AML-193 (cell line): Measurements from ENCODE around the gene IQCE.

Experiments used
- DNase-seq, 2 experiments: peaks; one replicate each; lab custom pipeline; 2025; lab: John Stamatoyannopoulos, UW

IQCE gene

DNA sequence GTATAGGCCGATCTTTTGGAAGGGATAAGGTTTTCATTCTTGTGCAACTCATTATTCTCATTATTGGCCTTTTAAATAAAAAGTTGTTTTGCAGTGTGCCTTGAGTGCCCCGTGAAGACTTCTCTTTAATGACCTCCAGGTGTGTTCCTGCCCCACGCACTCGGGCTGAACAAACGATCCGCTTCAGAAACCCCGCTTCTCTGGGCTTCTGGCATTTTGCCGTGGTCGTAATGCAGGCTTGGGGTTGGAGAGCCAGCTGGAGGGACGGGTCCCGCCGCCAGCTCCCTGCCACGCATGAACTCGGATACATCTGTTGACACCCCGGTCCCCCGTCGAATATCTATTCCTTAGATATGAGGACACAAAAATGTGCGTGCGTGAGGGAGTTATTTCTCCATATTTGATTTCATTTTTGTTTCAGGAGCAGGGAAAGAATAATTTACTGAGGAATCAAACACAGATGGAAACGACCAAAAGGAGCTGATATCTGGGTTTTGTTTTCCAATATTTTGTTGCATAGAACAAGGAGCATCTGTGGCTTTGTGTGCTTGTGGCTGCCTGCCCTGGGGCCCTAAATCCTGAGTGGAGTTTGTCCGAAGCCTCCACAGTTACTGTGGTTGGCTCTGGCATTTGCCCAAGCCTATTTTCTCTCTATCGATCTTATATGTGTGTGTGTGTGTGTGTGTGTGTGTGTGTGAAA, 56.0 kb downstream of the IQCE start:
- DNase-seq = no peak

DNA sequence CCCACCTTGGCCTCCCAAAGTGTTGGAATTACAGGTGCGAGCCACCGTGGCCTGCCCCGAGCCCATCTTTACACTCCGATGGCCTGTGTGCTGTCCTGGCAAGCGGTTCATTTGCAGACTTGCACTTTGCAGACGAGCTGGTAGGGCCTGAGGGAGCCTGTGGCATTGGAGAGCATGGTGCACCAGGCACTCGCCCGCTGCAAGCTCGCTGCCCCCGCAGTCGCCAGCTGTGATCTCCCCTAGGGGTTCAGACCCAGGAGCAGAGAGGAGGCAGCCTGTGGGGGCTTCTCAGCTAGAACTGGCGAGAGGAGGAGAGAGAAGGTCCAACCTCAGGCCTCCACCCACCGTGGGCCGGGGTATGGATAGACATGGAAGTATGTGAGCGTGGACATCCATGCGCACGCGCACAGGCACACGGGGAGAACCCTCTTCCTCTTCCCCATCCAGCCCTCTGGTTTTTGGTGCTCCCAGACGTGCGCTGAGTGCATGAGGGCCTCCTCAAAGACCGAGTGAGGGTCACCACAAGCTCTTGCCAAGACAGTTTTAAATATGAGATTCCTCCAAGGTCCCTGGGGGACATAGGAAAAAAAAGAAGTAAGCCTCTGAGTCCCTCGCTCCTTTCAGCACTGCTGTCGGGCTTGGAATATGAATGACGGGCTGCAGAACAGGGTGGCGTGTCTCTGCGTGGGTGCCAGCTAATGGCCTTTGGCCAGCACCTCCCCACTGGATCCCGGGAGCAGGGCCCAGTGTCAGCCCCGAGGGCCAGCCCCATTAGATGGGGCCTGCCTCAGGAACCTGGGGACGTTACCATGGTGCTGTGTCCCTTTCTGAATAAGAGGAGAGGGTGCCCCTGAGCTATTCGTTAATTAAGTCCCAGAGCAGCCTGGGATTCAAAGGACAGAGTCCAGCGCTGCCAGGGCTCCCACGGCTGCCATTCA, 57.9 kb downstream of the IQCE start:
- no peak for DNase-seq

DNA sequence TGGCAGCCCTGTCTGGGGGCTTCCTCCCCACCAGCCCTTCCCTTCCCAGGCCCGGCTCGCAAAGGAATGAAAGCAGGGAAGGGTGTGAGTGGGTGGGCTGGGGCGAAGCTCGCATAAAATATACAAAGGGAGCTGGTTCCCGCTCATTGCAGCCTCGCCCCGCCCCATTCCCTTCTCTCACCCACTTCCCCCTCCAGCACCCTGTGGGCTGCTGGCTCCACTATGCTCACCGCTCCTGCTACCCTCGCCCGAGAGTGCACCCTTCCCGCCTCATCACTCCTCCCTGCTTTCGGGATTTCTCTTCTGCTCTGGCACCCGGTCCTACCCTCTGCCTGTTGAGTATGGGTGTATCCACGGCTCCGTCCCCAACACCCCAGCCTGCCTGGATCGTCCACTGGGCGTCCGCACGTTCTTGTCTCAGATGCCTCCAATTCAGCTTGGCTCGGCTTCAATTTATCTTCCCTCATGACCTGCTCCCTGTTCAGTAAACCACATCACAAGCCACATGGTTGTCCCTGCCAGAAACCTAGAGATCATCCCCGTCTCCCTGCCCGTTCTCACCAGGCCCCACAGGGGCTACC, 58.6 kb downstream of the IQCE start:
- DNase-seq = no peak

DNA sequence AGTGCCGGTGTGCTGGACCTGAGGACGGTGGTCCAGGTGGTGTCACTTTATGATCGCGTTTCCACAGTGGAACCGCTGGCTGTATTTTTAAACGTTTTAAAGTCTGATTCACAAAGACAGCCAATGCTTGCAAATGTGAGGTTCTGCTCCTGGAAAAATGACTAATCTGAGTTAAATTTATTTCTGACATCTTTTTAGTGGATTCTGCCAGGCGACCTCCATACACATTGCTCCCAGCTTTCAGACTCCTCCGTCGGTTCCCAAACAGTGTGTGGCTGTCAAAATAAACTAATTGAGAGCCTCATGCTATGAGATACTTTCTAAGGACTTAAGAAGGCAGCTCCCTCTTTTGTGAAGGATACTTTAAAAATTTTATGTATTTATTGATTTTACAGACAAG, 60.3 kb downstream of the IQCE start:
- DNase-seq = no peak

DNA sequence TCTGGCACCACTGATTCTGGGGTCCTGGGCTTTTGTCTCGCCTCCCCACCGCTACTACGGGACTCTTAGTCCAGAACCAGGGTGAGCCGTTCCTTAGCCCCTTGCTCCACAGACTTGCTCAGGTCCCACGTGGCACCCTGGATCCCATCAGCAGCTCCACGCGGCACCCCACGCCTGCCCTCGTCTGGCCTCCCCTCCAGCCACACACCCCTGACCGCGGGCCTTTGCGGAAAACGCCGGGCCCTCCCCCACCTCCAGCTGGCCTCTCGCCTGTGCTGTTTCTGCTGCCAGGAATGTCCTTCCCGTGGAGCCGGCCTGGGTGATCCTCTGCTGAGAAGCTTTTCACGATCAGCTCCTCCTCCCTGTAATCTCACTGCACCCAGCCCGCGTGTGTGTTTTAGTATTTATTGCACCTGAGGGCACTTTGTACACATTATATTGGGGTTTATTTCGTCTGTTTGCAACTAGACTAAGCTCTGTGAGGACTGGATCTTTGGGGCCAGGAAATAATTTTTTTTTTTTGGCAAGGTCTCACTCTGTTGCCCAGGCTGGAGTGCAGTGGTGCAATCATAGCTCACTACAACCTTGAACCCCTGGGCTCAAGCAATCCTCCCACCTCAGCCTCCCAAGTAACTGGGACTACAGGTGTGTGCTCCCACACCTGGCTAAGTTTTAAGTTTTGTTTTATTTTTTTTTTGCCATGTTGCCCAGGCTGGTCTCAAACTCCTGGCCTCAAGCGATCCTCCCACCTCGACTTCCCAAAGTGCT, 62.5 kb downstream of the IQCE start:
- DNase-seq = no peak

DNA sequence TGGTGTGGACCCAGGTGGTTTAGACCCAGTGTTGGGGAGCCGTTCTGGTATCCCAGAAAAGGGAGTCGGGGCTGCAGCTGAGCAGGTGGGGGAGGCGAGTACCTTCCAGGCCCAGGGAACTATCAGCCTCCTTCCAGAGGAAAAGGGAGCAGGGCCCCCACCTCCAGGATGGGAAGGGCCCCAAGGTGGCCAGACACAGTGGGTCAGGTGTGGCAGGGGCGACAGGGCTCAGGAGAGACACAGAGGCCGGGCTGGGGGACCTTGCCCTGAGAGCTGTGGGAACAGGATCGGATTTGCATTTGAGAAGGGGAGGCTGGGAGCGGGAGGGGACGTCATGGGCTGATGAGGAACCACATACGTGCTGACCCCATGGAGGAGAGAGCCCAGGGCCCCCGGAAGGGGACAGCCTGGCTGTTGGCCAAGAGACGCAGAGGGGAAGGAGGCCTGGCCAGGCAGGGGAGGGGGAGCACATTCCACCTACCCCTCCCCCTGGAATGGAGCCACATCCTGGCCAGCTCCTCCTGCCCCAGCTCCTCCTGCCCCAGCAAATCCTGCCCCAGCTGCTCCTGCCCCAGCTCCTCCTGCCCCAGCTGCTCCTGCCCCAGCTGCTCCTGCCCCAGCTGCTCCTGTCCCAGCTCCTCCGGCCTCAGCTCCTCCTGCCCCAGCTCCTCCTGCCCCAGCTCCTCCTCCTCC, 63.3 kb downstream of the IQCE start:
- no peak for DNase-seq

DNA sequence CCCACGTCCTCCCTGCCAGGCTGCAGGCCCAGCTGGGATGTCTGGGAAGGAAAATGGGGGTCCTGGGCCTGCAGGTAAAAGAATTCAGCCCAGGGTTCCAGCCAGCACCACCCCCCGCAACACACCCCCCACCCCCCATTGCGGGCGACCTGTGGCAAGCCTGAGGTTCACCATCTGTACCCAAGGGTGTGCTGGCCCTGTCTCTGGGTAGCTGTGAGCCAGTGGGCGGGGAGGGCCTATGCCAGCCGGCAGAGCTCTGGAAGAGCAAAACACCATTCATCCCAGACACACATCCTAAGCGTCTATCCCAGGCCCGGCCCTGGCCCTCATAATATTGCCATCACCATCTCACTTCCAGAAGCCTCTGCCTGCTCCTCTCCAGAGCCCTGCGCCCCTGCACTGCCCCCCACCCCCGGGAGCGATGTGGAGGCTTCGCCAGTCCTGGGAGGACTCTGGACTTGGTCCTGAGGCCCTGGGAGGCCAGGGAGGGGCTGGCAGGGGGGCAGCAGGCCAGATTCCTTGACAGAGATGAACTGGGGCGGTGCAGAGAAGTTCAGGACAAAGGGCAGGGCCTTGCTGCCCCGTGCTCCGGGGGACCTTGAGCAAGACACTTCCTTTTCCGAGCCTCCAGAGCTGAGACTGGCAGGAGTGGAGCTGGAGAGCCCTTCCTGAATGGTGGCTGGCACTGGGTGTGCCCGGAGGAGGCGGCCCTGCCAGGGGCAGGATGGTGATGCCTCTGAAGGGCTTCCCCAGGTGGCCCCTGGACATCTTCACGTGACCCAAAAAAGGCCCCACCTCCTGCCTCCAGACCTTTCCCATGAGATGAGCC, 64.3 kb downstream of the IQCE start:
- DNase-seq = no peak

DNA sequence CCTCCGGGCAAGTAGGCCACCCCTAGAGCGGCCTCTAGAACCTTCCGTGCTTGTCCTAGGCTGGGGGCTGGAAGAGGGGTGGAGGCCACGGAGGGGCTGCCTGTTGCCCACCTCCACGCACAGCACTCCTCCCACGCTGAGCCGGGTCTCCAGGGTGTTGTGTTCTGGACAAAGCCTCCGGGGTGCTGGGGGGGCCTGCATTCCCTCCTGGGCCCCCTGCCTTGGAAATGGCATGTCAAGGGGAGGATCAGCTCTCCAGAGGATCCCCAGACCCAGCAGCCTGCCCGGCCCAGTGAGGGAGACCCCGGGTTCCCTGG, 64.9 kb downstream of the IQCE start:
- DNase-seq = no peak

DNA sequence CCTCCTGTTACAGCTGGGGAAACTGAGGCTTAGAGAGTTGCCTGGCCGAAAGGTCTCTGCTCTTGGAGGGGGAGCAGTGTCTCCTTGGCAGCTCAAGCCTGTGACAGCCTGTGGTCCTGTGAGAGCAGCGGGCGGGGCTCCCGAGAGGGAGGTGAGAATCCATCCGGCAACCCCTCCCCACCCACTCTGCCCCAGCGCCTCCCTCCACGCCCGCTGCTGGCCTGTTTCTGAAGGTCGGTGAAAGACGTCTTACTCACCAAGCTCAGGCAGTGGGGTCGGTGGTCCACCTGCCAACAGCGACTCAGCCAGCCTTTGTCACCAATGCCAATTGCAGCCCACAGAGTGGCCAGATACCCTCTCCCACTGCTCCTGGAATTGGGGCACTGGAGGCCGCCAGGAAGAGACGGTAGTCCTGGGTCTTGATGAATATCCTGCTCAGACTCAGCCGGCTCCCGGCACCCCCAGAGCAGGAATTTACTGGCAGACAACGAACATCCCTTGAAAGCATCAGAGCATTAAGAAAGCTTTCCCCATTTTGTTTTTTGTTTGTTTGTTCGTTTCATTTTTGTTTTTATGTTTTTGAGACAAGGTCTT, 65.6 kb downstream of the IQCE start:
- no peak for DNase-seq

DNA sequence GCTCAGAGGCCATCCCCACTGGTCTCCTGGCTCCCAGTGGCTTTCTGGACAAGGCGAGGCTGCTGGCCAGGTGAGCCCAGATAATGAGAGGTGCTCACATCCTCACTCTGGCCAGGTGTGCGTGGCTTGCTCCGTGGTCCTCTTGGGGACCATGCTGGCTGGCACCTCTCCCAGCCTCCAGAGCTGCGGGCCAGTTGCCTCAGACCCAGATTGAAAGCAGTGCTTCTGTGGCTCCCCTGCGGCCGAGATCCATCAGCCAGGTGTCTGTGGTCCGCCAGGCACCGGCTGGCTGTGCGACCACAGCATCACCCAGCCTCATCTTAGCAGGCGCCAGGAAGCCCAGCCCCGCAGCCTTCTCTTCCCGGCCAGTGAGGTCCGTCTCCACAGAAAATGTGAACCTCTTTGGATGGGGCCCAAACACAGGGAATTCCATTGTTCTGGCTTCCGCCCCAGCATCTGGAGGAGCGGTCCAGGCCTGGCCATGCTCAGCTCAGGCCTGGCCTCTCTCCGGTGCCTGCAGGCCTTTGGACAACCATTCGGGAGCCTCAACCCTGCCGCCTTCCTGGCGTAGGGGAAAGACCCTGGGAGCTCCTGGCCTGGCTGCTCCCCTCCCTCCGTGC, 67.8 kb downstream of the IQCE start:
- no peak for DNase-seq

DNA sequence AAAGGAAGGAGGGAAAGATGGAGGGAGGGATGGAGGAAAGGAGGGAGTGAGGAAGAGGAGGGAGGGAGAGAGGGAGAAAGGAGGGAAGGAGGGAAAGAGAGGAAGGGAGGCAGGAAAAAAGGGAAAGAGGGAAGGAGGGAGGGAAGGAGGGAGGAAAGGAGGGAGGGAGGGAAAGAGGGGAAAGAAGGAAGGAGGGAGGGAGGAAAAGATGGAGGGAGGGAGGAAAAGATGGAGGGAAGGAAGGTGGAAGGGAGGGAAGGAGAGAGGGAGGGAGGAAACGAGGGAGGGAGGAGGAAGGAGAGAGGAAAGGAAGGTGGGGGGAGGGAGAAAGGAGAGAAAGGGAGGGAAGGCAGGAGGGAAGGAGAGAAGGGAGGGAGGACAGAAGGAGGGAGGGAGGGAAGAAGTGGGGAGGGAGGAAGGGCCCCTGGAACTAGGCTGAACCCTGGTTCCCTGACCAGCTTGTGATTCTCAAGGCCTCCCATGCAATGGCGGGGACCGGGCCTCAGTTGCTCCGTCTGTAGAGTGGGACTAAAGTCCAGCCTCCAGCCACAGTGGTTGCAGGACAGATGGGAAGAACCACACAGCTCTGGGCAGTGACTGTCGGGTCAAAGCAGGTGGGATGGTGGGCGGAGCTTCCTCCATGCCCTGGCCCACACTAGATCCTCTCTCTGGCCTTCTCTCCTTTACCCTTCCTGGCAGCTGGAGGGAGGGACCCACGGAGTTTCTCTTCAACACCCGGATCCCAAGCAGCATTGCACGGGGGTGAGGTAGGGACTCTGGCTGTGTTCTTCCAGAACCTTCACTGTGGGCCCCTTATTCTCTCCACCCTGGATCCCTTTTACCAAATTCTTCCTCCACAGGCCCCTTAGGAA, 68.7 kb downstream of the IQCE start:
- no peak for DNase-seq

DNA sequence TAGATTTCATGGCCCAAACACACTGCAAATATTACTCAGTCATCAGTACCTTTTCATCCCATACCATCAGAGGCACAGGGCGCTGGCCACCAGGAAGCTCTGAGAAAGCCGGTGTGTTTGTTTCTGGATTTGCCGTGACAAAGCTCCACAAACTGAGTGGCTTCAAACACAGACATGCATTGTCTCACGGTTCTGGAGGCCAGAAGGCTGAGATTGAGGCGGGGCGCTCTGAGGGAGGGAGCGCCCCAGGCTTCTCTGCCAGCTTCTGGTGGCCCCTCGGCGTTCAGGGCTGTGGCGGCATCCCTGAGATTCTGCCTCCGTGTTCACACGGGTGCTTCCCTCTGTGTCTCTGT, 69.3 kb downstream of the IQCE start:
- DNase-seq = no peak

DNA sequence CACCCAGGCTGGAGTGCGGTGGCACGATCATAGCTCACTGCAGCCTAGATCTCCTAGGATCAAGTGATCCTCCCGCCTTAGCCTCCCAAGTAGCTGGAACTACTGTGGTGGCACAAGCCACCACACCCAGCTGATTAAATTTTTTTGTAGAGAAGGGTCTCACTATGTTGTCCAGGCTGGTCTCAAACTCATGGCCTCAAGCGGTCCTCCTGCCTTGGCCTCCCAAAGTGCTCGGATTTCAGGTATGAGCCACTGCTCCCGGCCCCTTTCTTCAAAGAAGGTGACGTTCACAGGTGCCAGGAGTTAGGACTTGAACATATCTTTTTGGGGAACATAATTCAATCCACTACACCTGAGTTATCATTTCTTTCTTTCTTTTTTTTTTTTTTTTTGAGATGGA, 70.1 kb downstream of the IQCE start:
- no peak for DNase-seq

DNA sequence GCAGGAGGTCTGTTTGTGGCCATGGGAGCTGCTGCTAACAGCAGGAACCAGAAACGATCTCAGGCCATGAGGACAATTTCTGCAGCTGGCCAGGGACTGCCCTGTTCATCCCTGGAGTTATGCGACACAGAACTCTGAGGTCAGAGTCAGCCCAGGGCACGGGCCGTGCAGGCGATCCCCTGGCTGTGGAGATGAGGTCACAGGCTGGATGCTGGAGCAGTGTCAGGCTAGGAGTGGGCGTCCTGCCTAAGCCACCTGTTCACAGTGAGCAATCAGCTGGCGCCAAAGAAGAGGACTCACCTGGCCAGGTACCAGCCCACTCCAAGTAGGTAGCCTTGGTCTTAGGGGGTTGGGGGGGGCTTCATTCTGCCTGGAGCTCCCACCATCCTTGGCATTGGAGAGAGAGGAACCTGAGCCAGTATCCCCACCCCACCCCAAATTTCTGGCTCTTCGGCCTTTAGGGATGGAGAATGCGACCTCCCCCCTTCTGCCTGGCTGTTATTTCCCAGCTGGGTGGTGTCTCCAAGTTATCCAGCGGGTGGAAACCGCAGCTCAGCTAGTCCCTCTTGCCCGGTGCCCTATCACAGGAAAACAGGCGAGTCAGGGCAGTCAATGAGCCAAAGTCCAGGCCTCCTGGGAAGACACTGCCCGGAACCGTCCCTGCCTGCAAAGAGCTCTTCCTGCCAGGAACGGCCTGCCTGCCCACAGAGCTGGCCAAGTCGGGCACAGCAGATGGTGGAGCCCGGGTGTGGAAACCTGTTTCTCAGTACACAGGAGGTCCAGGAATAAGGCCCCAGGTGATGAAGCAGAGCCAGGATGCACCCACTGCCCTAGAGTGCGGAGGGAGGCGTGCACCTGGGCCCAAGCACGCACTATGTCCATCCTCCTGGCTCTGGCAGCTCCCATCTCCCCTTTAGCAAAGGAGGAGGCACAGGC, 71.2 kb downstream of the IQCE start:
- DNase-seq = no peak

DNA sequence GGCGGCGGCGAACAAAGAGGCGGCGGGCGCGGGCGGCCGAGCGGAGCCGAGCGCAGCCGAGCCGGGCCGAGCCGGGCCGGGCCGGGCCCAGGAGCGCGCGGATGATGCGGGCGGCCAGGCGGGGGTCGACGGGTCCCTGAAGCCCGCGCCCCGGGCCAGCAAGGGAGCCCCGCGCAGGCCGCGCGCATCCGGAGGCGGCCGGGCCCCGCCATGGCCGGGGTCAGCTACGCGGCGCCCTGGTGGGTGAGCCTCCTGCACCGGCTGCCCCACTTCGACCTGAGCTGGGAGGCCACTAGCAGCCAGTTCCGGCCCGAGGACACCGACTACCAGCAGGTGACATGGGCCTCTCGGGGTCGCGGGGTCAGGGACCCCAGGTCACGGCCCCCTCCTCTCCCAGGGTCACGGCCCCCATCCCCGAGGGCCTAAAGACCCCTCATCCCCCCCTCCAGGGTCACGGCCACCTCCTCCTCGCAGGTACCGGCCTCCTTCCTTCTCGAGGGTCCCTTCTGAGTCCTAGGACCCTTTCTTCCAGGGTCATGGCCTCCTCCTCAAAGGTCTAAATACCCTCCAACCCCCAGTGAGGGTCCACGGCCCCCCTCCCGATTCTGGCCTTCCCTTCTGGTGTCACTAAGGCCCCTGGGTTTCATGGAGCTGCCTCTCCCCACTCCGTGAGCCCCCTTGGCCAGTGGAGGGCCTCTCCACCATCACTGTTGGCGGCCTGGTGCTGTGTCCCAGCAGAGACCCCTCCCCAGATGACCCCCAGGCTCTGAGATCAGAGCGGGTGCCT, 73.4 kb downstream of the IQCE start, which contains the start of gene TTYH3:
Gene TTYH3 (plus strand): TSS at position 41 of the 787 bp plus-strand sequence. CDS start 170 bp downstream, at position 211.
- DNase-seq = no peak

DNA sequence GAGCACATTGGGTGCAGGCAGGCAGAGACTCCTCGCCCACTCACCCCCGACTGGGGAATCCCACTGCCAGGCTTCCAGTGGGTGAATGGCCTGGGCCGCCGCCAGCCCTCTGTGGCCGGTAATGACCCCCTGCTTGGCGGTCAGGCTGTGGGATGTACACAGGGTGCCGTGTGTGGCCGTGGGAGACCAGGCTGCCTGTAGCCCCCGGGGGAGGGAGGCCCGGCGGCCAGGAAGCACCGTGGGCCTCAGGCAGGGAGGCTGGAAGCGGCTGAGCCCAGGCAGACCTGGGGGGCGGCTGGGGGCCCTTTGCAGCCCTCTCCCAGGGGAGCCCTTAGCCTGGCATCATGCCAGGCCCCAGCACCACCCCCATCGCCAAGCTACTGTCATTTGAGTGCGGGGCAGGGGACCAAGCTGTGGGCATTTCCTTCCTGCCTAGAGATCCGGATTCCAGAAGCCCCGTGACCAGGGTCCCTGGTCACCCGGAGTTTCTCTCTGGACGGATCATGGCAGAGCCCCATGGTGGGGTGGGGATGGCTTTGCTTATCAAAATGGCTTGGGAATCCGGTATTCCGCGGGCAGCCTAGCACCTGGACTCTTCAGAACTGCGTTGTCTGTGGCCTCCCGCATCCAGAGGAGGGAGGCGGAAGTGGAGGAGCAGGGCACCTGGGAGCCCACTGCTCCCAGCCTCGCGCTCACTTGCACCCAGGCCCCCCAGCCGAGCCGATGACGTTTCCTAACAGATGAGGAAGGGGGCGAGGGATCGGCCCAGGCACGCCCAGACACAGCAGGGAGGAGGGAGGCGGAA, 74.2 kb downstream of the IQCE start:
- DNase-seq = peak in 1 of 2 experiments; percentile 38
